ENCODE results near the gene PRKAA1.

GRCh38 chr5:40784027-40784653 lies 14.0 kb downstream of the PRKAA1 start:
- TF ChIP-seq CTCF (IDR thresholded peaks at IDR 0.05 in 8 of 11, conservative IDR thresholded peaks at IDR 0.05 in 3 of 11) (no peak), POLR2A (IDR thresholded peaks at IDR 0.05) (no peak), POLR2AphosphoS5 (IDR thresholded peaks at IDR 0.05) (no peak)
